GM21576 (cell line): ENCODE data around the gene C1R.
"Not testable (repeated sequence)": the region's sequence is repeated elsewhere in the genome, so short reads cannot be mapped to it uniquely, and the experiment has no call there.

Experiments
- ATAC-seq: cut with Tn5 transposase; IDR thresholded peaks from one replicate; pipeline ENCODE4 v1.9.1; 2021; ENCODE audit warnings: mild to moderate bottlenecking, moderate library complexity; ENCODE audit not compliant: unreplicated experiment

The C1R gene

DNA sequence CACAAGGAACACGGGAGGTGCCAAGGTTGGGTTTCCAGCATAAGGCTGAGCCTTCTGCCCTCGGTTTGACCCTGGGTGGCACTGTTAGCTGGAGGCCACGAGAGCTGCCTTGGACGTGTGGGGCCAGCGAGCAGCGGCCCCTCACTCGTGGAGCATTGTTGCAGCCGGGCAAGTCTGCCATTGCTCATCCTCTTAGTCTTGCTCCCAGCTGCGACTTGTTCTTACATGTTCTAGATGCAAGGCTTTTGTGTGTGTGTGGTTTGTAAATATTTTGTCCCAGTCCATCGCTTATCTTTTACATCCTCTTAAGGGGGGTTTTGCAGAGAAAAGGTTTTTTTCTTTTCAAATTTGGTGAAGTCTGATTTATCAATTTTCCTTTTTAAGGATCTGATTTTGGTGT, 52.8 kb downstream of the C1R start:
- ATAC-seq = no peak

DNA sequence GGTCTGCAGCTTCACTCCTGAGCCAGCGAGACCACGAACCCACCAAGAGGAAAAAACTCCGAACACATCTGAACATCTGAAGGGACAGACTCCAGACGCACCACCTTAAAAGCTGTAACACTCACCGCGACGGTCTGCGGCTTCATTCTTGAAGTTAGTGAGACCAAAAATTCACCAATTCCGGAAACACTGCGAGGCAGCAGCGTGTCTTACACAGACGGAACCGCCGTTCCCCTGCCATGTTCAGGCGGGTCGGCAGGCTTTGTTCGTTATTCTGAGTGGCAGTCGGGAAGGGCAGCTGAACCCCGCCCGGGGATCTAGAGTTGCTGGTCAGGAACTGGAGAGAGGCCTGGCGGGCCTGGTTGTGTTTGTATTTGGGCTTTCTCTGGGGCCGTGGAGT, 53.7 kb downstream of the C1R start:
- no peak for ATAC-seq

DNA sequence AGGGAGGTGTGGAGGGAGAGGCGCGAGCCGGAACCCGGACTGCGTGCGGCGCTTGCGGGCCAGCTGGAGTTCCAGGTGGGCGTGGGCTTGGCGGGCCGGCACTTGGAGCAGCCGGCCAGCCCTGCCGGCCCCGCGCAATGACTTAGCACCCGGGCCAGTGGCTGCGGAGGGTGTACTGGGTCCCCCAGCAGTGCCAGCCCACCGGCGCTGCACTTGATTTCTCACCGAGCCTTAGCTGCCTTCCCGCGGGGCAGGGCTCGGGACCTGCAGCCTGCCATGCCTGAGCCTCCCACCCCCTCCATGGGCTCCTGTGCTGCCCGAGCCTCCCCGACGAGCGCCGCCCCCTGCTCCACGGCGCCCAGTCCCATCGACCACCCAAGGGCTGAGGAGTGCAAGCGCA, 54.8 kb downstream of the C1R start:
- not testable (repeated sequence) for ATAC-seq

DNA sequence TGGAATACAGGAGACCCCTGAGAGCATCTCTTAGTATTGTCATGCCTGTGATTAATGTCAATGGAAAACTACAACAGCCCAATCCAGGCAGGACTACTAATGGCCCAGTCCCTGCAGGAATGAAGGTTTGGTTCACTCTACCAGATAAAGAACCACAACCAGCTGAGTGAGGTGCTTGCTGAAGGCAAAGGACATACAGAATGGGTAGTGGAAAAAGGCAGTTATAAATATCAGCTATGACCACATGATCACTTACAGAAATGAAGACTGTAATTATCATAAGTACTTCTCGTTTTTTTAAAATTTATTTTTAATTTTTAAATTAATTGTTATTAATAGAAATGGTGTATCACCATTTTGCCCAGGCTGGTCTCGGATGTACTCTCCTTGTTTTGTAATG, 56.8 kb downstream of the C1R start:
- ATAC-seq = no peak

DNA sequence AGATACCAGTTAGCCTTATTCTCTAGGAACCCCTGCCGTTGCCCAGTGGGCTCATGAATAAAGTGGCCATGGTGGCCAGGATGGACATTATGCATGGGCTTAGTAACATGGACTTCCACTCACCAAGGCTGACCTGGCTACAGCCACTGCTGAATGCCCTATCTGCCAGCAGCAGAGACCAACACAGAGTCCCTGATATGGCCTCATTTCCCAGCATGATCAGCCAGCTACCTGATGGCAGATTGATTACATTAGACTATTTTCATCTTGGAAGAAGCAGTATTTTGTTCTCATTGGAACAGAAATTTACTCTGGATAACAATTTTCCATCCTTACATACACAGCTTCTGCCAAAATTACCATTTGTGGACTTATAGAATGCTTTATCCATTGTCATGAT, 57.8 kb downstream of the C1R start:
- ATAC-seq = no peak

DNA sequence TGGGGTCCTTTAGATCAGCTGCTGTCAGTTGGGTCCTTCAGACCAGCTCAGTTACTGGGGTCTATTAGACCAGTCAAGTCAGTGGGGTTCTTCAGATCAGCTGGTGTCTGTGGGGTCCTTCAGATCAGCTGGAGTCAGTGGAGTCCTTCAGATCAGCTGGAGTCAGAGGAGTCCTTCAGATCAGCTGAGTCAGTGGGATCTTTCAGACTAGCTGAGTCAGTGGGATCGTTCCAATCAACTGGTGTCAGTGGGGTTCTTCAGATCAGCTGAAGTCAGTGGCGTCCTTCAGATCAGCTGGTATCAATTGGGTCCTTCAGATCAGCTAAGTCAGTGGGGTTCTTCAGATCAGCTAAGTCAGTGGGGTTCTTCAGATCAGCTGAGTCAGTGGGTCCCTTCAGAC, 59.3 kb downstream of the C1R start:
- no peak for ATAC-seq

DNA sequence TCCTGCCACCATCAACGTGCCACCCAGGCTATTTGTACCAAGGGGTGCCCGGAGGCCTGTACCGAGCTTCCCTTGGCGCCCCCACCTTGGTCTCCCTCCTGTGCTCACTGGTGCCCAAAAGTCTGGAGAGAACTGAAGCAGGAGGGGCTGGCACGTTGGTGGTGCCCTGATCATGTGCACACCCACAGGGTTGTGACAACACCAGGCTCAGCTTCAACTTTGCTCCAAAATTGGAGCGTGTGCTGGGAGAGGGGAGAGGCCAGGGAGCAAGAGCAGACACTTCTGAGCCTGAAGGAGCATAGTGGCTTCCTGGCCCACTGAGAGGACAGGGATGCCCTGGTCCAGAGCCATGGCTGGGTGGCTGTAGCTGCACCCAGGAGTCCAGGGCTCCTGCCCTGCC, 60.9 kb downstream of the C1R start:
- ATAC-seq = no peak
